CD4-positive, alpha-beta T cell treated with Interleukin-17A for 1 hour (primary cell): Measurements from ENCODE around the gene SAFB2.
"Not testable (repeated sequence)": the region's sequence is repeated elsewhere in the genome, so short reads cannot be mapped to it uniquely, and the experiment has no call there.

Experiments
- DNase-seq: peaks from one replicate; pipeline ENCODE4 v3.0.0-alpha.2; 2020

SAFB2 gene

DNA sequence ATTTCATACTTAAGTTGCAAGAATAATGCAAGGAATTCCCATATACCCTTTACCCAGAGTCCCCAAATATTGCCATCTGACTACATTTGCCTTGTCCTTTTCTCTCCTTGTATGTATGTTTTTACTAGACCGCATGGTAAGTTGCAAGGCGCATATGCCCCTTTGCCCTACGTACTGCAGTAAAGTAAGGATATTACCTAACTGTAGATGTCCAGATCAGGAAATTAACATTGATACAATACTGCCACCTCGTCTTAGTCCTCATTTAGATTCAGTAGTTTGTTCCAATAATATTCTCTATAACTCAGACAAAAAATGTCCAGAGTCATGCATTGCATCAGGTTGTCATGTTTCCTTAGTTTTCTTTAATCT is 9.7 kb upstream of the SAFB2 start:
- no peak for DNase-seq

GRCh38 chr19:5631567-5632240 is 9.1 kb upstream of the SAFB2 start:
- no peak for DNase-seq

DNA sequence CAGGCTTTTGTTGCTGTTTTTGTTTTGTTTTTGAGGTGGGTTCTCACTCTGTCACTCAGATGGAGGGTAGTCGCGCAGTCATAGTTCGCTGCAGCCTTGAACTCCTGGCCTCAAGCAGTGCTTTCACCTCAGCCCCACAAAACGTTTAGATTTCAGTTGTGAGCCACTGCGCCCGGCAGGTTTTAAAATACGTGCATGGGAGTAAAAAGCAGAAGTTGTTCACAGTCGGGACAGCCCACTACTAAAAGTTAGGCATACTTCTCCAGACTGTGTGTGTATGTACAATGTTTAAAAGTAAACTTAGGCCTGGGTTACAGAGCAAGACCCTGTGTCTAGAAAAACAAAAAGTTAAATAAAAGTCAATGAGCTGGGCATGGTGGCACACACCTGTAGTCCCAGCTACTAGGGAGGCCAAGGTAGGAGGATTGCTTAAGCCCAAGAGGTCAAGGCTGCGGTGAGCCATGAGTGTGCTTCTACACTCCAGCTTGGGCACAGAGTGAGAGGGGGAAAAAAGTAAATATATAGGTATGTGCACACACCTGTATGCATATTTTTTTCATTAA is 6.4 kb upstream of the SAFB2 start:
- no peak for DNase-seq

- DNase-seq: no peak
These were observed 5.9 kb upstream of the SAFB2 start for GRCh38 chr19:5628461-5628860.

GRCh38 chr19:5627395-5627904 is 4.9 kb upstream of the SAFB2 start:
- peak; percentile 33 for DNase-seq

- DNase-seq: no peak
These were observed 3.1 kb upstream of the SAFB2 start for GRCh38 chr19:5625641-5626040.

DNA sequence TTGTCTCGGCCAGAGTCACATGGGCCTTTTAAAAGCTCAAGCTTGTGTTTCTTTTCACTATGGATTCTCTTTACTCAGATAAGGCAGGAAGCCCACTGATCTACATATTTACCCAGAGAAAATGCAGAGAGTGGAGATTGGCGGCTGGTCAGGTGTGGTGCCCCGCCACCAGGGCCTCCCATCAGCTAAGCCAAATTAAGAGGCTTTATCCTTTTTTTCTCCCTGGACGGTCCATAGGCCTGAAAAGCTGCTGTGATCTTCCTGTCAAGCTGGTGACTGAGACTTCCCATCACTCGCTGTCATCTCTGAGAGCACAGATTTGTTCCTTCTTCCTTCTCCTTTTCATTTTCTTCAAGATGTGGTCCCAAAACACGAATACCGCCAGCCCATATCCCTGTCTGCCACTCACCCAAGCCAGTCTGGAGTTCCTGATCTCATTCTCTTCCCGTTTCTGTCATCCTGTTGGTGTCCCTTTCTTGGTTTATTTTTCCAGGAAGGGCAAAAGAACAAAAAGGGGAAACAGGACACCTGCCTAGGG is 2.2 kb upstream of the SAFB2 start:
- DNase-seq: no peak

- DNase-seq: peak; percentile 32
These were observed 1.6 kb upstream of the SAFB2 start for GRCh38 chr19:5624018-5624663.

GRCh38 chr19:5623397-5624017 is 931 bp upstream of the SAFB2 start:
- peak; percentile 26 for DNase-seq

GRCh38 chr19:5621945-5622464 is 571 bp downstream of the SAFB2 start:
- no peak for DNase-seq

DNA sequence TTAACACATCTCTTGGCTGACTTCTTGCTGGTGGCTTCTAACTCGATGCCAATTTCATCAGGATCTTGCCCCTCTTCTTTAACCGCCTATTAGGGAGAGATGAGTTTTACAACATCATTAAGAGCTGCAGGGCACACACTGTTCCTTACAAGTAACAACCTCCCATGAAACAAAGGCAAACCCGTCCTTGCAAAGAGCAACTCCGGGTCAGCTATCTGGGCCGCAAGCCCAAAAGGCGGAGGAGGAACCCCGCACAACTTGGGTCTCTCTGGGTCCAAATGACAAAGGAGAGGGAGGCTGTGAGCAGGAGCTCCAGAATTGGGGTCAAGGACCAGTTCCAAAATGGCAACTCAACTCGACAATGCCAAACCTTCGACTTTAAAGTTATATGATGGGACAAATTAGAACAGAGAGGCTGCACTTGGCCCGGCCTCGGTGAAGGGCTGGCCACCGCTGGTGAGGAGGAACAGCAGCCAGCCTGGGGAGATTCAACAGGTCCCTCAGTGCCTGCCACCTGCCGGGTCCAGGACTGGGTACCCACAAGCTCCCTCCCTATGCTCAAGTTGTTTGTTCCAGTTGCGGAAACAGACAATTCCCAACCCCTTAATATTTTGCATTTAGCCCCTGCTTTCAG is 1.1 kb downstream of the SAFB2 start:
- DNase-seq: no peak

DNA sequence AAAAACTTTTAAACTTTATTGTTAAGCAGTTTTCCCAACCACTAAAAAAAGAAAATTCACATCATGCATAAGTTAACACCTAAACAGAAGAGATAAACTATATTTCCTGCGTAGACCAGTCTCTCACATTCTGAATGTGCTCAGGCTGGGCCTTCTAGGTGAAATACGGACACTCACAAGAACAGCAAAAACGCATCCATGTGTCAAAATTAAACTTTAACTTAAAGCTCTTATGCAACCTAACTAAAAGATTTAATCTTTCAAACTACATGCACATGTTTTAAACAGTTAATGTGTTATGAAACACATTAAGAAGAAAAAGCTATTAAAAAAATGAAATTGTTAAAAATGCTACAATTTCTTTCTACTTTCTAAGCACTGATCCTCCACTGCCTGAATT is 2.6 kb downstream of the SAFB2 start:
- DNase-seq: no peak

GRCh38 chr19:5618591-5618990 is 4.0 kb downstream of the SAFB2 start:
- no peak for DNase-seq

- DNase-seq: no peak
These were observed 5.5 kb downstream of the SAFB2 start for GRCh38 chr19:5617080-5617479.

DNA sequence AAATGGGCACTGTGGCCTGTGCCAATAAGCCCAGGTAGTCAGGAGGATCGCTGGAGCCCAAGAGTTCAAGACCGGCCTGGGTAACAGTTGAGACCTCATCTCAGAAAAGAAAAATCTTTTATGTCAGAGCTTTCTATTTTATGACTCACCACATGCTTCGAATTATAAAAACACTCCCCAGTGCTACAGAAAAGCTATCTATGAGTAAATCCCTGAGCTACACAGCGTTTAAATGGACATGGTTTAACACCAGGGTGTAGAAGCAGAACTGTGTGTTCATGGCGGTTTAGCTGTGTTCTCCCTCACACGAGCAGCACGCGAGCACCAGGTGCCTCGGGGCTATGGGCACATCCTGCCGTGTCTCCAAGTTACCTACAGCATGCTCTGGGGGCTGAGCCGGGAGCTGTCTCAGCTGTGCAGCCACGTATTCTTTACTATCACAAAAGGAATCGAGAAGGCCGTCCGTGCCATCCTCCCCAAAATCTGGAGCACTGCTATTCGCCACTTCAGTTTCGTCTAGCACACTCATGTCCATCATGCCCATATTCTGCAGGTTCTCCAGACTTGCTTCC is 6.7 kb downstream of the SAFB2 start:
- DNase-seq: no peak

DNA sequence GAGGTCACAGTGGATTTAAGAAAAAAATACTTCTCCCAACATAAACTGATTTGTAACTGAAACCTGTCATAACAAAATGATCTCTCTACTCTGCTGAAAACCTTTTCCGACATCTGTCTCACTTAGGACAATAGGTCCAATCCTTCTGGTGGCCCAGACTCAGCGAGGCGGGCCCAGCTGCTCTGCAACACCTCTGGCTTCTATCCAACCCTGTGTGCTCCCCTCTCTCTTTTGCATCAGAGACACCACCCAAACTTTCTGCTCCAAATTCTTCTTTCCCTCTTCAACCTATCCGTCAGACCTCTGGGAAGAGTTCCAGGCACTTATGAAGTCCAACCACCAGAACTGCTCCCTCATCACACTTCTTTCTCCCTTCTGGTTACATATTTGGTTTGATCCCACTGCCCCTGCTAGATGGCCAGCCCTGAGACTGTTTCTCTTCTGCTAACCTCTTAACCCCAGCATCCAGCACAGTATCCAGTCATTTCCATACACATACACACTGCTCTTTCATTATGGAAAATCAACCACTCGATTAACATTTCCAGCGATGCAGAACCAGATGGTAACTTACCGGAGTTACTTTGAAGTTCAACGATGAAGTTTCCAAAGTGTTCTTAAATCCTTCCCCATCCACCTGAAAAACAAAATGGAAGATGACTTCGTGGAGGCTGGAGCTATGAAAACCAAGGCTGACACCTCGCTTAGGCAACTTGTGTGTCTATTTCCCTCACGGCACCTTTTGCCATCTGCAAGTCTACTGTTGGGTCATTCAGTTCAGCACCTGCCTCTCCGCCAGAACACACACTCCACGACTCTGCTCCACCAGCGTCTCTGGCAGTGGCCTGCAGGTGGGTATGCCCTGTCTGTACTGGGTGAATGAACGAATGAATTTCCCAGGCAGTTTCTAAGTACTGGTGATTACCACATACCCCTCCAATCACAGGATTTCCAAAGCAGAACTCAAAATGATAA is 9.4 kb downstream of the SAFB2 start:
- DNase-seq: no peak

GRCh38 chr19:5609881-5610448 is 12.6 kb downstream of the SAFB2 start:
- no peak for DNase-seq

DNA sequence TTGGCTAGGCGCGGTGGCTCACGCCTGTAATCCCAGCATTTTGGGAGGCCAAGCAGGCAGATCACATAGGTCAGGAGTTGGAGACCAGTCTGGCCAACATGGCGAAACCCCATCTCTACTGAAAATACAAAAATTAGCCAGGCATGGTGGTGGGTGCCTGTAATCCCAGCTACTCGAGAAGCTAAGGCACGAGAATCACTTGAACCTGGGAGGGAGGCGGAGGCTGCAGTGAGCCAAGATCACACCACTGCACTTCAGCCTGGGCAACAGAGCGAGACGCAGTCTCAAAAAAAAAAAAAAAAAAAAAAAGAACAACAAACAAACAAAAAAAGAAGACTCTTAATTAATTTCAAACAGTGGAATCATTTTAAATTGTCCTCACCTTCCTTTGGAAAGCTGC is 13.8 kb downstream of the SAFB2 start:
- DNase-seq: not testable (repeated sequence)

DNA sequence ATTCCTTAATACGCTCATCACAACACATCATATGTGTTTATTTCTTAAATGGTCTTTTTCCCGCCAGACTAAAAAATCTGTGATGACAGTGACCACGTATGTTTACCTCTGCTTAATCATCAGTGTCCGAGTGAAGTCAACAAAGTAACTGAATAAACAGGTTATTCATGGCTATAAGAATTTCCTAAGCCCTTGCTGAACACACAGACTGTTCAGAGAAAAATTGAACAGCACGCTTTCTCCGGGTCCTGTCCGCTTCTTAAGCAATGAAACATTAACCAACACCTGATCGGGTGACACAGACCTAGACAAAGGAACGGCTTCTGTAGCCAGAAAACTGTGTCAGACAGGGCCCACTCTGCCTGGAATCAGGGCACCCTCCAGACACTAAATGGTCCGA is 14.3 kb downstream of the SAFB2 start:
- DNase-seq: no peak

DNA sequence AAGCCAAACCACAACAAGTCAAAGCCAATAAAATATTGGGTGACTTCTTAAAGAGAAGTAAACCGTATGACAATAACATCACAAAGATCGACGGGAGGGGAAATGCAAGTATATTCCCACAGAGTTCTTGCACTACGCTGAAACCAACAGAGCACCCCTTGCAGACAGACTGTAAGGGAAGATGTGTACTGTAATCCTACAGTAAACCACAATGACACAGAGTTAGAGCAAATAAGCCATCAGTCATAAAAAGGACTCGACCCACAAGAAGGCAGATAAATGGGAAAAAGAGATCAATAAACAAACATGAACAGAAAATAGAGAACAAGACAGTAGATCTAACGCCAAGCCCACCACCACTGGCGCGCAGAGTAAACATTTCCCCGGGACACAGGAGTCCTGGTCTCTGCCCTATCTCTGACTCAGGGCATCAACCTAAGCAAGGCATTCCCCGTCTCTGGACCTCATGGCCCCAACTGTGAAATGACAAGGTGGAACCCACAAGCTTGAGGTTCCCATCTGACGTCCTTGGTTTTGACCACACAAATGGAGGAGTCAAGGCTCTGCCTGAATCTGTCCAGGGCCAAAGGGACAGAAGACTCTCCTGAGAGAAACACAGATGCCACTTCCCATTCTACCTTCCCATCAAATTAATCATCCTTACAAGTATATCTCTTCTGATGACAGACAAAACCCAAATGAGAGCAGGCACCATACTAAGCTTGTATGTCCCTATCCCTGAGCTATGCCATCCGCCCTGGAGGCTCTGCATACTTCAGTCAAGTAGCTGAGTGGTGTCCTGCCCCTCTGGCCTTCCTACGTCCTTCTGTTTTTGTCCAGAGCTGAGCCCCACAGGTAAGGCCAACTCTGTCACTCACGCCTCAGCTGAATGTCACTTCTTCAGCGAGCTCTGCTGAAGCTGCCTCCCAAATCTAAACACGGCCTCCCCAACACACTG is 15.0 kb downstream of the SAFB2 start:
- no peak for DNase-seq
